ENCODE measurements around the gene CIDEB.

DNA sequence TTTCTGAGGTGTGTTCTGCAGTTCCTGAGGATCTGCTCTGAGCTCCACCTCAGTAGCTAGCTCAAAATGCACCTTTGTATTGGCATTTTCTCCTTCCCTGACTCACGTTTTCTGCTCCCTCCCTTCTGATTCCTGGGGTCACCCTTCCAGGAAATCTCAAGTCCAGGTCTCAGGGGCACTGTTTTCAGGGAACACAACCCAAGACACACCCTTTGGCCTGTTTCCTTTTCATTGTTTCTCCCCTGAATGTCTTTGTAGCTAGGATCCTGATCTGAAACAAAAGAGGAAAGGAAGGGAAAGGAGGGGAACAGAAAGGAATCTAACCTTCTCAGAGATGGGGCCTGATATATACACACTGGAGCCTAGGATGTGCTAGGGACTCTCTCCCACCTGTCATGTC is 39.4 kb upstream of the CIDEB start:
- TF ChIP-seq, protein P1, sequence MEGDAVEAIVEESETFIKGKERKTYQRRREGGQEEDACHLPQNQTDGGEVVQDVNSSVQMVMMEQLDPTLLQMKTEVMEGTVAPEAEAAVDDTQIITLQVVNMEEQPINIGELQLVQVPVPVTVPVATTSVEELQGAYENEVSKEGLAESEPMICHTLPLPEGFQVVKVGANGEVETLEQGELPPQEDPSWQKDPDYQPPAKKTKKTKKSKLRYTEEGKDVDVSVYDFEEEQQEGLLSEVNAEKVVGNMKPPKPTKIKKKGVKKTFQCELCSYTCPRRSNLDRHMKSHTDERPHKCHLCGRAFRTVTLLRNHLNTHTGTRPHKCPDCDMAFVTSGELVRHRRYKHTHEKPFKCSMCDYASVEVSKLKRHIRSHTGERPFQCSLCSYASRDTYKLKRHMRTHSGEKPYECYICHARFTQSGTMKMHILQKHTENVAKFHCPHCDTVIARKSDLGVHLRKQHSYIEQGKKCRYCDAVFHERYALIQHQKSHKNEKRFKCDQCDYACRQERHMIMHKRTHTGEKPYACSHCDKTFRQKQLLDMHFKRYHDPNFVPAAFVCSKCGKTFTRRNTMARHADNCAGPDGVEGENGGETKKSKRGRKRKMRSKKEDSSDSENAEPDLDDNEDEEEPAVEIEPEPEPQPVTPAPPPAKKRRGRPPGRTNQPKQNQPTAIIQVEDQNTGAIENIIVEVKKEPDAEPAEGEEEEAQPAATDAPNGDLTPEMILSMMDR (IDR thresholded peaks at IDR 0.05): no peak
- TF ChIP-seq POLR2A (IDR thresholded peaks at IDR 0.05) (no peak), POLR2AphosphoS5 (IDR thresholded peaks at IDR 0.05) (no peak), EP300 (IDR thresholded peaks at IDR 0.05; ENCODE audit: low read depth) (no peak)
